Amniotic epithelial cell (primary cell): ENCODE measurements around the gene PIGZ.

Source experiments
- DNase-seq: peaks from one replicate; pipeline ENCODE4 v3.0.0-alpha.2; 2010; ENCODE audit warnings: low read depth

The PIGZ gene

DNA sequence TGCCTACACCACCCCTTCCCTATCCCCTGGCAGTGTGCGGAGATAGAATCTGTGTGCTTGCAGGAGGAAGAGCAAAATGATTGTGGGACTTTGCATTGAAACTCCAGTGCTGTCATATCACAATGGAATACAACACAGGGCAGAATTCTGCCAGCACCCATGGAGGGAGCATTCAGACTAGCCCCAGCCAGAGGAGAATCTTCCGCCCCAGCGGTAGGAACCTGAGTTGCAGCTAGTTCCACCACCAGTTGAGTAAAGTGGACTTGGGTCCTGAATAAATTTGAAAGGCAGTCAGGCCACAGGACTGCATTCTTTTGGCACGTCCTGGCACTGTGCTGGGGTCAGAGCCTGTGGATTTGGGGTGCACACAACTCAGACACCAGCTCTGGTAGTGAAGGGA, 53.8 kb downstream of the PIGZ start:
- no peak for DNase-seq

DNA sequence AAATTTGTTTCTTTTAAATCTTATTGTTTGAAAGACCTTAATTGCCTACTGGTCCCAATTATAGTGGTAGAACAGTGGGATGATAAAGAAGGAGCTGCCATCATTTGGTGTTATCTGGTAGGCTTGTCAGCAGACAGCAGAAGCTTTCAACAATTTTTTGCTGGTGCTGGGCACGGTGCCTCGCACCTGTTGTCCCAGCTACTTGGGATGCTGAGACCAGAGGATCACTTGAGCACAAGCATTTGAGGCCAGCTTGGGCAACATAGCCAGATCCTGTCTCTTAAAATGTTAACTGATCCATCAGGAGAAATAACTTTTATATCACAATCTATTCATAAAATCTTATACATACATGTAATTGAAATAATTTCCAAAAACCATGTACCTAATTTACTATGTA, 64.9 kb downstream of the PIGZ start:
- DNase-seq, result no peak

DNA sequence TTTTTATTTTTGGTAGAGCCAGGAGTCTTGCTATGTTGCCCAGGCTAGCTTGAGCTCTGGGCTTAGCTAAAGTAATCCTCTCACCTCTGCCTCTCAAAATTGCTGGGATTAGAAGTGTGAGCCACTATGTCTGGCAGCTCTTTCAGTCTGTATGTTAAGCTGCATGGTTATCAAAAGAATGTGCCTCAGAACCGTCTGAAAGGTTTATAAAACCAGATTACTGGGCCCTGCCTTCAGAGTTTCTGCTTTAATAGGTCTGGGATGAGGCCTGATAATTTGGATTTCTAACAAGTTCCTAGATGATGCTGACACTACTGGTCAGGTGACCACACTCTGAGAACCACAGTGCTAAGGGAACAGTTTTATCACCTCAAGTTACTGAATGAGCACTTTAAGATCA, 66.3 kb downstream of the PIGZ start:
- no peak for DNase-seq

GRCh38 chr3:196901768-196902167, 66.9 kb downstream of the PIGZ start:
- no peak for DNase-seq
